ENCODE data around the gene BBS12.

DNA sequence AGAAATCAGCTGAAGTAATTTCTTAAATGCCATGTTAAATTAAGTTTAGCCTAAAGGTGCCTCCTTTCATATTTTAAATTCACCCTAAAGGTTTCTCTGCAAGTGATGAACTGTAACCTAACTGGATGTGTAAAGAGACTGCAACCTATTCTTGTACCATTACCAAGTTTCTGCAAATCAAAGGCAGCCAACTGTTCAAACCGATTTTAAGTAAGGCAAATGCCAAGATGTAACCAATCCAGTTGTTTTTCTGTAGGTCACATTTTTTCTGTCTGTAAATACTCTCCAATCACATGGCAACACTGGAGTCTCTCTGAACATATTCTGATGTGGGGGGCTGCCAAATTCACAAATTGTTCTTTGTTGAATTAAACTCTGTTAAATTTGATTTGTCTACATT, 51.8 kb downstream of the BBS12 start:
- TF ChIP-seq EZH2 (IDR thresholded peaks at IDR 0.05; ENCODE audit: borderline replicate concordance, insufficient read depth, low read depth, low read length, poor library complexity, severe bottlenecking): no peak
- TF ChIP-seq, protein P1, sequence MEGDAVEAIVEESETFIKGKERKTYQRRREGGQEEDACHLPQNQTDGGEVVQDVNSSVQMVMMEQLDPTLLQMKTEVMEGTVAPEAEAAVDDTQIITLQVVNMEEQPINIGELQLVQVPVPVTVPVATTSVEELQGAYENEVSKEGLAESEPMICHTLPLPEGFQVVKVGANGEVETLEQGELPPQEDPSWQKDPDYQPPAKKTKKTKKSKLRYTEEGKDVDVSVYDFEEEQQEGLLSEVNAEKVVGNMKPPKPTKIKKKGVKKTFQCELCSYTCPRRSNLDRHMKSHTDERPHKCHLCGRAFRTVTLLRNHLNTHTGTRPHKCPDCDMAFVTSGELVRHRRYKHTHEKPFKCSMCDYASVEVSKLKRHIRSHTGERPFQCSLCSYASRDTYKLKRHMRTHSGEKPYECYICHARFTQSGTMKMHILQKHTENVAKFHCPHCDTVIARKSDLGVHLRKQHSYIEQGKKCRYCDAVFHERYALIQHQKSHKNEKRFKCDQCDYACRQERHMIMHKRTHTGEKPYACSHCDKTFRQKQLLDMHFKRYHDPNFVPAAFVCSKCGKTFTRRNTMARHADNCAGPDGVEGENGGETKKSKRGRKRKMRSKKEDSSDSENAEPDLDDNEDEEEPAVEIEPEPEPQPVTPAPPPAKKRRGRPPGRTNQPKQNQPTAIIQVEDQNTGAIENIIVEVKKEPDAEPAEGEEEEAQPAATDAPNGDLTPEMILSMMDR (IDR thresholded peaks at IDR 0.05): no peak

Data from B cell (primary cell).